K562 (cell line): ENCODE results near the gene FHIT. TPM values are rescaled to one million over a fixed set of nuclear protein-coding genes. Genes with fewer than 3 reads are reported as not detected.

ENCODE experiments used
- ATAC-seq: fragments of 200-7000 bp; cut with Tn5 transposase; 3 replicates; pipeline ENCODE4 v1.9.1; 2020; ENCODE audit warnings: moderate library complexity
- BruUV-seq: library from RNA; stranded (reverse); fragments of 400-500 nt; replicated peaks from 2 replicates; lab custom pipeline; 2021; lab: Mats Ljungman, UMichigan
- CTCF ChIA-PET: fragments of 300-600 bp; formaldehyde crosslinking; extraction: SDS; loops from one replicate; lab custom pipeline; 2021; ENCODE audit warnings: low intra/inter-chr PET ratio; lab: Yijun Ruan, JAX
- POLR2A ChIA-PET: fragments of 300-600, 350-650 bp; sonication (Branson Sonifier 250); formaldehyde crosslinking; extraction: SDS; loops from one replicate; lab custom pipeline; 2021; ENCODE audit warnings: antibody characterized with exemption, inconsistent platforms; lab: Yijun Ruan, JAX
- DNase-seq, 4 experiments: peaks; one replicate each; pipeline versions ENCODE4 v3.0.0 to v3.0.0-alpha.2; 2011 to 2018; ENCODE audit warnings: low spot score in 3 of 4, mixed read lengths in 3 of 4; ENCODE audit errors: extremely low read depth in 1 of 4
- FAIRE-seq: peaks from 2 replicates; lab custom pipeline; 2011; peaks lifted over from hg19 to GRCh38; lab: Jason Lieb, UNC
- H2AFZ ChIP-seq: 2 replicates; pipeline ENCODE4 v1.6.0; 2011; ENCODE audit warnings: low read depth, low read length, control low read depth, inconsistent platforms
- H3K27ac ChIP-seq: fragments of 200-600 bp; 3 replicates; pipeline ENCODE4 v1.8.0; 2011; ENCODE audit warnings: low read depth, mild to moderate bottlenecking, control low read depth, inconsistent platforms, low read length, moderate library complexity, mixed read lengths; ENCODE audit errors: extremely low read depth
- H3K27me3 ChIP-seq, 2 experiments: fragments of 300-600 bp in 1 of 2; 2 replicates in 1 of 2; 3 replicates in 1 of 2; pipeline versions ENCODE4 v1.6.0 to v1.8.0; 2011; ENCODE audit warnings: inconsistent platforms in 2 of 2, low read length in 2 of 2, mild to moderate bottlenecking in 1 of 2, mixed read lengths in 1 of 2, moderate library complexity in 1 of 2; ENCODE audit not compliant: control insufficient read depth in 2 of 2, insufficient read depth in 2 of 2
- H3K36me3 ChIP-seq: fragments of 300-600 bp; 3 replicates; pipeline ENCODE4 v1.8.0; 2011; ENCODE audit warnings: mild to moderate bottlenecking, low read length, inconsistent platforms; ENCODE audit not compliant: control insufficient read depth, insufficient read depth
- H3K4me1 ChIP-seq, 2 experiments: fragments of 200-600 bp in 1 of 2; replicated peaks in 1 of 2; 2 replicates in 1 of 2; 3 replicates in 1 of 2; pipeline versions ENCODE4 v1.5.1 to v1.8.0; 2011; ENCODE audit warnings: inconsistent platforms in 2 of 2, low read length in 2 of 2, mild to moderate bottlenecking in 1 of 2, mixed read lengths in 1 of 2, moderate library complexity in 1 of 2; ENCODE audit not compliant: control insufficient read depth in 2 of 2, insufficient read depth in 2 of 2
- H3K4me2 ChIP-seq: 2 replicates; pipeline ENCODE4 v1.6.1; 2011; ENCODE audit warnings: low read length, control low read depth, inconsistent platforms, mixed read lengths; ENCODE audit not compliant: insufficient read depth
- H3K4me3 ChIP-seq: fragments of 200-600 bp; sonication (generic), shearing (Covaris generic); 2 replicates; pipeline ENCODE4 v1.5.1; 2016; ENCODE audit warnings: control low read depth, inconsistent platforms
- H3K79me2 ChIP-seq: fragments of 200-600 bp; 3 replicates; pipeline ENCODE4 v1.8.0; 2011; ENCODE audit warnings: low read length, inconsistent platforms; ENCODE audit not compliant: control insufficient read depth, insufficient read depth
- H3K9ac ChIP-seq, 2 experiments: 2 replicates each; pipeline versions ENCODE4 v1.6.0 to v1.6.1; 2011; ENCODE audit warnings: low read depth in 2 of 2, low read length in 2 of 2, control low read depth in 1 of 2, inconsistent platforms in 1 of 2, mild to moderate bottlenecking in 1 of 2, mixed read lengths in 1 of 2; ENCODE audit not compliant: insufficient read depth in 1 of 2
- H3K9me1 ChIP-seq: one replicate; pipeline ENCODE4 v1.6.0; 2011; ENCODE audit warnings: inconsistent platforms, mild to moderate bottlenecking, low read length, moderate library complexity; ENCODE audit not compliant: control insufficient read depth, insufficient read depth
- H3K9me3 ChIP-seq: replicated peaks from 2 replicates; pipeline ENCODE4 v1.5.1; 2011; ENCODE audit warnings: low read depth, low read length, inconsistent platforms; ENCODE audit not compliant: control insufficient read depth, insufficient read depth
- H4K20me1 ChIP-seq: replicated peaks from 2 replicates; pipeline ENCODE4 v1.6.1; 2011; ENCODE audit warnings: low read length, inconsistent platforms, mixed read lengths; ENCODE audit not compliant: control insufficient read depth, insufficient read depth
- CEBPZ ChIP-seq: fragments of 150-350 bp; IDR thresholded peaks from 2 replicates; pipeline ENCODE4 v1.6.1; 2014; ENCODE audit warnings: low read depth, mild to moderate bottlenecking, low read length, borderline replicate concordance
- NCOA4 ChIP-seq: fragments of 450-650 bp; IDR thresholded peaks from 2 replicates; pipeline ENCODE4 v1.6.1; 2018; ENCODE audit warnings: mild to moderate bottlenecking; ENCODE audit not compliant: partially characterized antibody
- ZNF780A ChIP-seq: fragments of 250-450 bp; sonication (Bioruptor Pico); IDR thresholded peaks from 2 replicates; pipeline ENCODE4 v1.5.0; 2021; ENCODE audit warnings: mild to moderate bottlenecking
- WGBS: fragments of 100-300 bp; shearing (Covaris generic); methylation state at CpG from one replicate; pipeline ENCODE4 v1.1.6; 2016; ENCODE audit warnings: low coverage, mixed read lengths; ENCODE audit not compliant: insufficient coverage; ENCODE audit errors: missing lambda C conversion rate; 5-methylcytosine and 5-hydroxymethylcytosine counted together
- in situ Hi-C: fragments of 300-500 bp; cut with MboI; formaldehyde crosslinking; loops from 4 replicates; pipeline ENCODE4 v1.15.0; 2018; ENCODE audit warnings: inconsistent platforms, mixed read lengths
- intact Hi-C: fragments of 100-400 bp; cut with micrococcal nuclease; formaldehyde crosslinking; loops from 2 replicates; pipeline ENCODE4 v1.14.2; 2022
- polyA plus RNA-seq, 8 experiments: library from polyadenylated mRNA; depleted of rRNA in 4 of 8; stranded (reverse) in 5 of 8; unstranded in 3 of 8; fragments of >200 nt; fragmentation: Nextera tagmentation in 2 of 8; fragmentation: Illumina TruSeq in 1 of 8; extraction: Ambion mirVana in 2 of 8; extraction: Trizol in 1 of 8; gene quantifications; 2 replicates each; pipeline versions ENCODE4 v1.2.1 to v1.2.3, GENCODE V29; 2011 to 2014; ENCODE audit warnings: inconsistent platforms in 1 of 8, missing spikeins in 1 of 8
- total RNA-seq, 7 experiments: library from RNA; depleted of rRNA in 6 of 7; stranded (reverse); fragments of >200 nt in 6 of 7; fragmentation: Illumina TruSeq in 2 of 7; extraction: Trizol in 2 of 7; gene quantifications; 2 replicates each; pipeline versions ENCODE4 v1.2.1 to v1.2.3, GENCODE V29; 2011 to 2021; ENCODE audit warnings: low replicate concordance in 1 of 7

Gene FHIT
- total and polyA plus RNA-seq, 9 of the 15 experiments (the other 6 are each of a cell fraction or from before 2014, with no cell fraction given): 1.7 to 9.1 (median 4.3) TPM

- POLR2A ChIA-PET: no interaction called here
- H4K20me1 ChIP-seq: no peaks in the 10 kb centered on the region
- no peaks in the 10 kb centered on the region for H3K4me1 ChIP-seq
- no peaks in the 10 kb centered on the region for H3K79me2 ChIP-seq
- no peak overlapping the region for H3K9ac ChIP-seq
- H3K36me3 ChIP-seq: no peaks in the 10 kb centered on the region
- no peak for TF ChIP-seq ZNF780A (CRISPR knock-in tag)
- TF ChIP-seq CEBPZ: no peak
- TF ChIP-seq NCOA4: no peak
- DNase-seq (no peak), FAIRE-seq (no peak), ATAC-seq (no peak)
- no peak overlapping the region for H3K4me3 ChIP-seq
- no peak overlapping the region for H2AFZ ChIP-seq
- H3K9me1 ChIP-seq: no peaks in the 10 kb centered on the region
- in situ Hi-C loops: no loop called here
- no peak overlapping the region for H3K27ac ChIP-seq
- CTCF ChIA-PET: no interaction called here
- H3K4me2 ChIP-seq: no peak overlapping the region
- no TSS peak for BruUV-seq
- no peaks in the 10 kb centered on the region for H3K9me3 ChIP-seq
- no peaks in the 10 kb centered on the region for H3K27me3 ChIP-seq
- WGBS: 0% methylated on average over 1 of the region's 2 CpGs
- intact Hi-C loops: no loop called here
These were observed 1233.6 kb downstream of the FHIT start for GRCh38 chr3:60017631-60018030.
